HepG2 (cell line): ENCODE data around the gene HYAL2. TPM values are rescaled to one million over a fixed set of nuclear protein-coding genes. Genes with fewer than 3 reads are reported as not detected.
A peak's percentile ranks its signal among the peaks of the same experiment; 100 is the strongest.

Experiments
- ARID2 ChIP-seq: sonication (generic); formaldehyde crosslinking; IDR thresholded peaks from 2 replicates; pipeline ENCODE4 v1.8.1; 2022; ENCODE audit warnings: mild to moderate bottlenecking, missing genetic modification reagents, borderline replicate concordance
- ETV5 ChIP-seq: IDR thresholded peaks from 2 replicates; pipeline ENCODE4 v1.6.1; 2018; ENCODE audit warnings: missing biosample characterization, missing genetic modification reagents, inconsistent platforms, borderline replicate concordance
- GPBP1L1 ChIP-seq: sonication (generic); formaldehyde crosslinking; IDR thresholded peaks from 2 replicates; pipeline ENCODE4 v1.5.0; 2020; ENCODE audit warnings: mild to moderate bottlenecking, missing genetic modification reagents
- KLF15 ChIP-seq: sonication (generic); formaldehyde crosslinking; IDR thresholded peaks from 2 replicates; pipeline ENCODE4 v1.8.1; 2023; ENCODE audit warnings: borderline replicate concordance, mild to moderate bottlenecking, inconsistent platforms, missing genetic modification reagents, mixed read lengths
- NONO ChIP-seq, 2 experiments: fragments of 450-650 bp in 1 of 2; sonication (generic) in 1 of 2; formaldehyde crosslinking in 1 of 2; IDR thresholded peaks in 1 of 2; conservative IDR thresholded peaks in 1 of 2; 2 replicates each; pipeline versions ENCODE4 v1.6.1 to v1.8.0; 2017 to 2022; ENCODE audit warnings: mild to moderate bottlenecking in 1 of 2, missing genetic modification reagents in 1 of 2, moderate library complexity in 1 of 2
- PTBP1 ChIP-seq: fragments of 200-400 bp; formaldehyde crosslinking; IDR thresholded peaks from 2 replicates; pipeline ENCODE4 v1.6.1; 2018; ENCODE audit warnings: low read length, low read depth; ENCODE audit not compliant: poor library complexity, severe bottlenecking
- RORA ChIP-seq: sonication (generic); formaldehyde crosslinking; IDR thresholded peaks from 2 replicates; pipeline ENCODE4 v1.5.0; 2020; ENCODE audit warnings: mild to moderate bottlenecking, missing genetic modification reagents, moderate library complexity
- SMARCE1 ChIP-seq: fragments of 450-650 bp; IDR thresholded peaks from 2 replicates; pipeline ENCODE4 v1.6.1; 2017; ENCODE audit warnings: borderline replicate concordance
- SNAPC5 ChIP-seq: sonication (generic); formaldehyde crosslinking; IDR thresholded peaks from 2 replicates; pipeline ENCODE4 v1.8.1; 2023; ENCODE audit warnings: mild to moderate bottlenecking, missing genetic modification reagents, borderline replicate concordance
- SP2 ChIP-seq: sonication (generic); formaldehyde crosslinking; IDR thresholded peaks from 2 replicates; pipeline ENCODE4 v1.5.1; 2020; ENCODE audit warnings: mild to moderate bottlenecking, missing genetic modification reagents
- TCF7L2 ChIP-seq: IDR thresholded peaks from 2 replicates; pipeline ENCODE4 v1.6.1; 2011; ENCODE audit warnings: mild to moderate bottlenecking, low read depth, low read length, moderate library complexity
- YEATS2 ChIP-seq: sonication (generic); formaldehyde crosslinking; IDR thresholded peaks from 2 replicates; pipeline ENCODE4 v1.4.0; 2020; ENCODE audit warnings: missing genetic modification reagents, borderline replicate concordance
- ZBTB1 ChIP-seq: sonication (generic); formaldehyde crosslinking; IDR thresholded peaks from 2 replicates; pipeline ENCODE4 v1.4.0; 2020; ENCODE audit warnings: missing genetic modification reagents, borderline replicate concordance
- ZNF136 ChIP-seq: sonication (generic); formaldehyde crosslinking; IDR thresholded peaks from 2 replicates; pipeline ENCODE4 v1.8.1; 2022; ENCODE audit warnings: low read depth, mild to moderate bottlenecking, moderate library complexity, missing genetic modification reagents
- ZNF3 ChIP-seq: IDR thresholded peaks from 2 replicates; pipeline ENCODE4 v1.7.0; 2017; ENCODE audit warnings: inconsistent platforms
- ZNF549 ChIP-seq: sonication (generic); formaldehyde crosslinking; IDR thresholded peaks from 2 replicates; pipeline ENCODE4 v1.5.0; 2020; ENCODE audit warnings: missing genetic modification reagents
- ZNF660 ChIP-seq: sonication (generic); formaldehyde crosslinking; IDR thresholded peaks from 2 replicates; pipeline ENCODE4 v1.5.1; 2020; ENCODE audit warnings: mild to moderate bottlenecking, low read depth, missing genetic modification reagents, borderline replicate concordance
- ZNF713 ChIP-seq: sonication (generic); formaldehyde crosslinking; IDR thresholded peaks from 2 replicates; pipeline ENCODE4 v1.4.0; 2020; ENCODE audit warnings: mild to moderate bottlenecking, missing genetic modification reagents
- ZNF720 ChIP-seq: sonication (generic); formaldehyde crosslinking; IDR thresholded peaks from 2 replicates; pipeline ENCODE4 v1.4.0; 2020; ENCODE audit warnings: missing genetic modification reagents
- polyA plus RNA-seq, 8 experiments: library from polyadenylated mRNA; depleted of rRNA in 3 of 8; stranded (reverse) in 7 of 8; unstranded in 1 of 8; fragments of >200 nt; fragmentation: Illumina TruSeq in 4 of 8; extraction: Trizol in 4 of 8; gene quantifications; 2 replicates each; pipeline versions ENCODE4 v1.2.1 to v1.2.3, GENCODE V29; 2011 to 2016; ENCODE audit warnings: low read depth in 4 of 8, missing spikeins in 1 of 8, mixed read lengths in 1 of 8; ENCODE audit not compliant: insufficient read depth in 1 of 8
- total RNA-seq, 5 experiments: library from RNA; depleted of rRNA; stranded (reverse); fragments of >200 nt; fragmentation: Illumina TruSeq; extraction: Trizol; gene quantifications; 2 replicates each; pipeline ENCODE4 v1.2.3, GENCODE V29; 2016; ENCODE audit warnings: low read depth in 1 of 5
- TF ChIP-seq, protein P1 (sequence below): sonication (generic); formaldehyde crosslinking; IDR thresholded peaks from 2 replicates; pipeline ENCODE4 v1.8.0; 2022; ENCODE audit warnings: mild to moderate bottlenecking, missing genetic modification reagents, moderate library complexity
- TF ChIP-seq, protein P2 (sequence below): sonication (generic); IDR thresholded peaks from 2 replicates; pipeline ENCODE4 v1.6.1; 2016; ENCODE audit warnings: low read depth, borderline replicate concordance
- TF ChIP-seq, protein P3 (sequence below): sonication (generic); formaldehyde crosslinking; IDR thresholded peaks from 2 replicates; pipeline ENCODE4 v1.4.0; 2020; ENCODE audit warnings: missing genetic modification reagents, mild to moderate bottlenecking, borderline replicate concordance

HYAL2 gene
- total and polyA plus RNA-seq, 2 of the 13 experiments (the other 11 are each of a cell fraction or from before 2014, with no cell fraction given): 76.2 to 102 TPM

GRCh38 chr3:50292159-50293078 lies 30.1 kb downstream of the HYAL2 start, which contains the start of gene IFRD2 (continued):
- TF ChIP-seq ZNF713 (0 out of 2 replicates have a peak, but pooled peaks have one; percentile 52), ETV5 (CRISPR knock-in tag) (no peak), ZNF136 (CRISPR knock-in tag) (0 out of 2 replicates have a peak, but pooled peaks have one; percentile 32), PTBP1 (no peak), ARID2 (CRISPR knock-in tag) (no peak), TCF7L2 (no peak), ZNF660 (CRISPR knock-in tag) (no peak), YEATS2 (peak; percentile 83; the same call in 1 of the 2 replicates), KLF15 (no peak), ZNF549 (CRISPR knock-in tag) (no peak), NONO (IDR thresholded peaks at IDR 0.05) (no peak), NONO (CRISPR knock-in tag; conservative IDR thresholded peaks at IDR 0.05) (peak; percentile 87), GPBP1L1 (CRISPR knock-in tag) (no peak), ZBTB1 (CRISPR knock-in tag) (no peak), SP2 (CRISPR knock-in tag) (peak; percentile 57), SNAPC5 (no peak), ZNF3 (CRISPR knock-in tag) (no peak), SMARCE1 (no peak), ZNF720 (CRISPR knock-in tag) (no peak), RORA (CRISPR knock-in tag) (no peak)
- TF ChIP-seq, protein P1, sequence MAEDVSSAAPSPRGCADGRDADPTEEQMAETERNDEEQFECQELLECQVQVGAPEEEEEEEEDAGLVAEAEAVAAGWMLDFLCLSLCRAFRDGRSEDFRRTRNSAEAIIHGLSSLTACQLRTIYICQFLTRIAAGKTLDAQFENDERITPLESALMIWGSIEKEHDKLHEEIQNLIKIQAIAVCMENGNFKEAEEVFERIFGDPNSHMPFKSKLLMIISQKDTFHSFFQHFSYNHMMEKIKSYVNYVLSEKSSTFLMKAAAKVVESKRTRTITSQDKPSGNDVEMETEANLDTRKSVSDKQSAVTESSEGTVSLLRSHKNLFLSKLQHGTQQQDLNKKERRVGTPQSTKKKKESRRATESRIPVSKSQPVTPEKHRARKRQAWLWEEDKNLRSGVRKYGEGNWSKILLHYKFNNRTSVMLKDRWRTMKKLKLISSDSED: no peak
- TF ChIP-seq, protein P2, sequence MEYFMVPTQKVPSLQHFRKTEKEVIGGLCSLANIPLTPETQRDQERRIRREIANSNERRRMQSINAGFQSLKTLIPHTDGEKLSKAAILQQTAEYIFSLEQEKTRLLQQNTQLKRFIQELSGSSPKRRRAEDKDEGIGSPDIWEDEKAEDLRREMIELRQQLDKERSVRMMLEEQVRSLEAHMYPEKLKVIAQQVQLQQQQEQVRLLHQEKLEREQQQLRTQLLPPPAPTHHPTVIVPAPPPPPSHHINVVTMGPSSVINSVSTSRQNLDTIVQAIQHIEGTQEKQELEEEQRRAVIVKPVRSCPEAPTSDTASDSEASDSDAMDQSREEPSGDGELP: peak; percentile 51; the same call in 1 of the 2 replicates
- TF ChIP-seq, protein P3, sequence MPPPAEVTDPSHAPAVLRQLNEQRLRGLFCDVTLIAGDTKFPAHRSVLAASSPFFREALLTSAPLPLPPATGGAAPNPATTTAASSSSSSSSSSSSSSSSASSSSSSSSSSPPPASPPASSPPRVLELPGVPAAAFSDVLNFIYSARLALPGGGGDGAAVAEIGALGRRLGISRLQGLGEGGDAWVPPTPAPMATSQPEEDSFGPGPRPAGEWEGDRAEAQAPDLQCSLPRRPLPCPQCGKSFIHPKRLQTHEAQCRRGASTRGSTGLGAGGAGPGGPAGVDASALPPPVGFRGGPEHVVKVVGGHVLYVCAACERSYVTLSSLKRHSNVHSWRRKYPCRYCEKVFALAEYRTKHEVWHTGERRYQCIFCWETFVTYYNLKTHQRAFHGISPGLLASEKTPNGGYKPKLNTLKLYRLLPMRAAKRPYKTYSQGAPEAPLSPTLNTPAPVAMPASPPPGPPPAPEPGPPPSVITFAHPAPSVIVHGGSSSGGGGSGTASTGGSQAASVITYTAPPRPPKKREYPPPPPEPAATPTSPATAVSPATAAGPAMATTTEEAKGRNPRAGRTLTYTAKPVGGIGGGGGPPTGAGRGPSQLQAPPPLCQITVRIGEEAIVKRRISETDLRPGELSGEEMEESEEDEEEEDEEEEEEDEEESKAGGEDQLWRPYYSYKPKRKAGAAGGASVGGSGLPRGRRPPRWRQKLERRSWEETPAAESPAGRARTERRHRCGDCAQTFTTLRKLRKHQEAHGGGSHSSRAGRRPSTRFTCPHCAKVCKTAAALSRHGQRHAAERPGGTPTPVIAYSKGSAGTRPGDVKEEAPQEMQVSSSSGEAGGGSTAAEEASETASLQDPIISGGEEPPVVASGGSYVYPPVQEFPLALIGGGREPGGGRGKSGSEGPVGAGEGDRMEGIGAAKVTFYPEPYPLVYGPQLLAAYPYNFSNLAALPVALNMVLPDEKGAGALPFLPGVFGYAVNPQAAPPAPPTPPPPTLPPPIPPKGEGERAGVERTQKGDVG (CRISPR knock-in tag): no peak
